Stimulated activated CD8-positive, alpha-beta memory T cell treated with anti-CD3 and anti-CD28 coated beads, Interleukin-12 subunit alpha, Interleukin-12 subunit beta, amount 100 ng/mL, for 4 hours (primary cell): ENCODE data around the gene GRIK2.

ENCODE experiments used
- DNase-seq: peaks from one replicate; pipeline ENCODE4 v3.0.0-alpha.2; 2020; ENCODE audit warnings: low read depth

The GRIK2 gene

GRCh38 chr6:101539510-101540245 is 146.2 kb downstream of the GRIK2 start:
- no peak for DNase-seq

GRCh38 chr6:101541894-101542293 is 148.4 kb downstream of the GRIK2 start:
- no peak for DNase-seq

- no peak for DNase-seq
Observed at GRCh38 chr6:101543796-101544195, 150.3 kb downstream of the GRIK2 start.

GRCh38 chr6:101544286-101544685 is 150.8 kb downstream of the GRIK2 start:
- no peak for DNase-seq

- DNase-seq = no peak
Observed at GRCh38 chr6:101545191-101545590, 151.7 kb downstream of the GRIK2 start.

GRCh38 chr6:101550451-101550850 is 156.9 kb downstream of the GRIK2 start:
- DNase-seq = no peak

GRCh38 chr6:101554231-101554630 is 160.7 kb downstream of the GRIK2 start:
- DNase-seq = no peak

- no peak for DNase-seq
Observed at GRCh38 chr6:101558712-101559111, 165.2 kb downstream of the GRIK2 start.

- no peak for DNase-seq
Observed at GRCh38 chr6:101572627-101573026, 179.1 kb downstream of the GRIK2 start.

- no peak for DNase-seq
Observed at GRCh38 chr6:101577091-101577490, 183.6 kb downstream of the GRIK2 start.

- no peak for DNase-seq
Observed at GRCh38 chr6:101578306-101578705, 184.8 kb downstream of the GRIK2 start.

GRCh38 chr6:101582792-101583191 is 189.3 kb downstream of the GRIK2 start:
- no peak for DNase-seq

GRCh38 chr6:101585501-101585900 is 192.0 kb downstream of the GRIK2 start:
- no peak for DNase-seq

- DNase-seq = no peak
Observed at GRCh38 chr6:101588343-101588742, 194.8 kb downstream of the GRIK2 start.

- DNase-seq = no peak
Observed at GRCh38 chr6:101595276-101595675, 201.8 kb downstream of the GRIK2 start.

- no peak for DNase-seq
Observed at GRCh38 chr6:101597693-101598092, 204.2 kb downstream of the GRIK2 start.

- DNase-seq = no peak
Observed at GRCh38 chr6:101605426-101605825, 211.9 kb downstream of the GRIK2 start.

GRCh38 chr6:101605874-101606273 is 212.4 kb downstream of the GRIK2 start:
- DNase-seq = no peak

- DNase-seq = no peak
Observed at GRCh38 chr6:101607111-101607690, 213.7 kb downstream of the GRIK2 start.

GRCh38 chr6:101608703-101609102 is 215.2 kb downstream of the GRIK2 start:
- no peak for DNase-seq

- DNase-seq = no peak
Observed at GRCh38 chr6:101613556-101613955, 220.0 kb downstream of the GRIK2 start.

GRCh38 chr6:101614774-101615173 is 221.3 kb downstream of the GRIK2 start:
- no peak for DNase-seq

- no peak for DNase-seq
Observed at GRCh38 chr6:101626269-101626668, 232.8 kb downstream of the GRIK2 start.

GRCh38 chr6:101630941-101631340 is 237.4 kb downstream of the GRIK2 start:
- DNase-seq = no peak
